HepG2 (cell line): ENCODE measurements around the gene ZNF213. TPM values are rescaled to one million over a fixed set of nuclear protein-coding genes. Genes with fewer than 3 reads are reported as not detected.

Experiments
- FOXP1 ChIP-seq, 2 experiments: fragments of 450-650 bp in 1 of 2; IDR thresholded peaks; 2 replicates each; pipeline ENCODE4 v1.6.1; 2017 to 2018; ENCODE audit warnings: antibody characterized with exemption in 1 of 2
- MTA3 ChIP-seq: sonication (generic); formaldehyde crosslinking; IDR thresholded peaks from 2 replicates; pipeline ENCODE4 v1.4.0; 2020; ENCODE audit warnings: missing genetic modification reagents
- NAIF1 ChIP-seq: sonication (generic); formaldehyde crosslinking; IDR thresholded peaks from 2 replicates; pipeline ENCODE4 v1.5.0; 2020; ENCODE audit warnings: mild to moderate bottlenecking, missing genetic modification reagents, borderline replicate concordance
- NFYC ChIP-seq: IDR thresholded peaks from 2 replicates; pipeline ENCODE4 v1.6.1; 2016; ENCODE audit warnings: missing genetic modification reagents, missing compliant biosample characterization
- PITX1 ChIP-seq: sonication (generic); formaldehyde crosslinking; IDR thresholded peaks from 2 replicates; pipeline ENCODE4 v1.5.1; 2020; ENCODE audit warnings: mild to moderate bottlenecking, missing genetic modification reagents
- RFXAP ChIP-seq: sonication (generic); formaldehyde crosslinking; IDR thresholded peaks from 2 replicates; pipeline ENCODE4 v1.4.0; 2020; ENCODE audit warnings: missing genetic modification reagents, borderline replicate concordance
- SRY ChIP-seq: sonication (generic); formaldehyde crosslinking; IDR thresholded peaks from 2 replicates; pipeline ENCODE4 v1.8.0; 2022; ENCODE audit warnings: mild to moderate bottlenecking, missing genetic modification reagents
- TBP ChIP-seq: sonication (generic); formaldehyde crosslinking; IDR thresholded peaks from 2 replicates; pipeline ENCODE4 v1.5.0; 2020; ENCODE audit warnings: missing genetic modification reagents
- U2AF1 ChIP-seq: fragments of 200-400 bp; formaldehyde crosslinking; optimal IDR thresholded peaks from 2 replicates; pipeline ENCODE3; 2017; ENCODE audit warnings: mild to moderate bottlenecking, low read depth, low read length
- WIZ ChIP-seq: sonication (generic); formaldehyde crosslinking; IDR thresholded peaks from 2 replicates; pipeline ENCODE4 v1.5.1; 2020; ENCODE audit warnings: mild to moderate bottlenecking, missing genetic modification reagents
- ZHX2 ChIP-seq, 2 experiments: sonication (generic) in 1 of 2; formaldehyde crosslinking in 1 of 2; IDR thresholded peaks; 2 replicates each; pipeline versions ENCODE4 v1.6.1 to v1.9.0; 2014 to 2022; ENCODE audit warnings: antibody characterized with exemption in 1 of 2, borderline replicate concordance in 1 of 2, inconsistent platforms in 1 of 2, low read depth in 1 of 2, missing genetic modification reagents in 1 of 2
- ZMYM4 ChIP-seq: sonication (generic); formaldehyde crosslinking; IDR thresholded peaks from 2 replicates; pipeline ENCODE4 v1.8.1; 2023; ENCODE audit warnings: mild to moderate bottlenecking, missing genetic modification reagents
- ZNF235 ChIP-seq: sonication (generic); formaldehyde crosslinking; IDR thresholded peaks from 2 replicates; pipeline ENCODE4 v1.8.1; 2023; ENCODE audit warnings: mild to moderate bottlenecking, missing genetic modification reagents, borderline replicate concordance
- ZNF557 ChIP-seq: sonication (generic); formaldehyde crosslinking; IDR thresholded peaks from 2 replicates; pipeline ENCODE4 v1.4.0; 2020; ENCODE audit warnings: missing genetic modification reagents
- ZNF572 ChIP-seq: sonication (generic); formaldehyde crosslinking; IDR thresholded peaks from 2 replicates; pipeline ENCODE4 v1.5.1; 2020; ENCODE audit warnings: mild to moderate bottlenecking, missing genetic modification reagents
- polyA plus RNA-seq, 8 experiments: library from polyadenylated mRNA; depleted of rRNA in 3 of 8; stranded (reverse) in 7 of 8; unstranded in 1 of 8; fragments of >200 nt; fragmentation: Illumina TruSeq in 4 of 8; extraction: Trizol in 4 of 8; gene quantifications; 2 replicates each; pipeline versions ENCODE4 v1.2.1 to v1.2.3, GENCODE V29; 2011 to 2016; ENCODE audit warnings: low read depth in 4 of 8, missing spikeins in 1 of 8, mixed read lengths in 1 of 8; ENCODE audit not compliant: insufficient read depth in 1 of 8
- total RNA-seq, 5 experiments: library from RNA; depleted of rRNA; stranded (reverse); fragments of >200 nt; fragmentation: Illumina TruSeq; extraction: Trizol; gene quantifications; 2 replicates each; pipeline ENCODE4 v1.2.3, GENCODE V29; 2016; ENCODE audit warnings: low read depth in 1 of 5
- TF ChIP-seq, protein P1 (sequence below): IDR thresholded peaks from 2 replicates; pipeline ENCODE4 v1.6.1; 2018; ENCODE audit warnings: missing genetic modification reagents
- TF ChIP-seq, protein P2 (sequence below): sonication (generic); formaldehyde crosslinking; IDR thresholded peaks from 2 replicates; pipeline ENCODE4 v1.4.0; 2020; ENCODE audit warnings: mild to moderate bottlenecking, missing genetic modification reagents

ZNF213 gene
- total and polyA plus RNA-seq, 2 of the 13 experiments (the other 11 are each of a cell fraction or from before 2014, with no cell fraction given) = 0.59 to 0.97 TPM

GRCh38 chr16:3157229-3158025 is 22.6 kb downstream of the ZNF213 start (continued):
- TF ChIP-seq ZHX2 (IDR thresholded peaks at IDR 0.05; ENCODE audit: low read depth) (0 out of 2 replicates have a peak, but pooled peaks have one; percentile 52), ZHX2 (CRISPR knock-in tag; IDR thresholded peaks at IDR 0.05; ENCODE audit: borderline replicate concordance) (no peak), ZNF557 (CRISPR knock-in tag) (no peak), ZMYM4 (CRISPR knock-in tag) (peak; percentile 60; the same call in 1 of the 2 replicates), PITX1 (CRISPR knock-in tag) (no peak), FOXP1 (IDR thresholded peaks at IDR 0.05) (no peak), FOXP1 (CRISPR knock-in tag; IDR thresholded peaks at IDR 0.05) (no peak), ZNF572 (CRISPR knock-in tag) (no peak), ZNF235 (CRISPR knock-in tag) (no peak), SRY (no peak), WIZ (CRISPR knock-in tag) (no peak), NFYC (no peak), U2AF1 (no peak), RFXAP (CRISPR knock-in tag) (0 out of 2 replicates have a peak, but pooled peaks have one; percentile 31), NAIF1 (CRISPR knock-in tag) (no peak), MTA3 (no peak), TBP (CRISPR knock-in tag) (no peak)
- TF ChIP-seq, protein P1, sequence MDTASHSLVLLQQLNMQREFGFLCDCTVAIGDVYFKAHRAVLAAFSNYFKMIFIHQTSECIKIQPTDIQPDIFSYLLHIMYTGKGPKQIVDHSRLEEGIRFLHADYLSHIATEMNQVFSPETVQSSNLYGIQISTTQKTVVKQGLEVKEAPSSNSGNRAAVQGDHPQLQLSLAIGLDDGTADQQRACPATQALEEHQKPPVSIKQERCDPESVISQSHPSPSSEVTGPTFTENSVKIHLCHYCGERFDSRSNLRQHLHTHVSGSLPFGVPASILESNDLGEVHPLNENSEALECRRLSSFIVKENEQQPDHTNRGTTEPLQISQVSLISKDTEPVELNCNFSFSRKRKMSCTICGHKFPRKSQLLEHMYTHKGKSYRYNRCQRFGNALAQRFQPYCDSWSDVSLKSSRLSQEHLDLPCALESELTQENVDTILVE (CRISPR knock-in tag) = peak; percentile 72
- TF ChIP-seq, protein P2, sequence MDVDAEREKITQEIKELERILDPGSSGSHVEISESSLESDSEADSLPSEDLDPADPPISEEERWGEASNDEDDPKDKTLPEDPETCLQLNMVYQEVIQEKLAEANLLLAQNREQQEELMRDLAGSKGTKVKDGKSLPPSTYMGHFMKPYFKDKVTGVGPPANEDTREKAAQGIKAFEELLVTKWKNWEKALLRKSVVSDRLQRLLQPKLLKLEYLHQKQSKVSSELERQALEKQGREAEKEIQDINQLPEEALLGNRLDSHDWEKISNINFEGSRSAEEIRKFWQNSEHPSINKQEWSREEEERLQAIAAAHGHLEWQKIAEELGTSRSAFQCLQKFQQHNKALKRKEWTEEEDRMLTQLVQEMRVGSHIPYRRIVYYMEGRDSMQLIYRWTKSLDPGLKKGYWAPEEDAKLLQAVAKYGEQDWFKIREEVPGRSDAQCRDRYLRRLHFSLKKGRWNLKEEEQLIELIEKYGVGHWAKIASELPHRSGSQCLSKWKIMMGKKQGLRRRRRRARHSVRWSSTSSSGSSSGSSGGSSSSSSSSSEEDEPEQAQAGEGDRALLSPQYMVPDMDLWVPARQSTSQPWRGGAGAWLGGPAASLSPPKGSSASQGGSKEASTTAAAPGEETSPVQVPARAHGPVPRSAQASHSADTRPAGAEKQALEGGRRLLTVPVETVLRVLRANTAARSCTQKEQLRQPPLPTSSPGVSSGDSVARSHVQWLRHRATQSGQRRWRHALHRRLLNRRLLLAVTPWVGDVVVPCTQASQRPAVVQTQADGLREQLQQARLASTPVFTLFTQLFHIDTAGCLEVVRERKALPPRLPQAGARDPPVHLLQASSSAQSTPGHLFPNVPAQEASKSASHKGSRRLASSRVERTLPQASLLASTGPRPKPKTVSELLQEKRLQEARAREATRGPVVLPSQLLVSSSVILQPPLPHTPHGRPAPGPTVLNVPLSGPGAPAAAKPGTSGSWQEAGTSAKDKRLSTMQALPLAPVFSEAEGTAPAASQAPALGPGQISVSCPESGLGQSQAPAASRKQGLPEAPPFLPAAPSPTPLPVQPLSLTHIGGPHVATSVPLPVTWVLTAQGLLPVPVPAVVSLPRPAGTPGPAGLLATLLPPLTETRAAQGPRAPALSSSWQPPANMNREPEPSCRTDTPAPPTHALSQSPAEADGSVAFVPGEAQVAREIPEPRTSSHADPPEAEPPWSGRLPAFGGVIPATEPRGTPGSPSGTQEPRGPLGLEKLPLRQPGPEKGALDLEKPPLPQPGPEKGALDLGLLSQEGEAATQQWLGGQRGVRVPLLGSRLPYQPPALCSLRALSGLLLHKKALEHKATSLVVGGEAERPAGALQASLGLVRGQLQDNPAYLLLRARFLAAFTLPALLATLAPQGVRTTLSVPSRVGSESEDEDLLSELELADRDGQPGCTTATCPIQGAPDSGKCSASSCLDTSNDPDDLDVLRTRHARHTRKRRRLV (CRISPR knock-in tag) = no peak
